ENCODE data around the gene GSPT1. TPM values are rescaled to one million over a fixed set of nuclear protein-coding genes. Genes with fewer than 3 reads are reported as not detected.
A peak's percentile ranks its signal among the peaks of the same experiment; 100 is the strongest.

Gene GSPT1
- total and polyA plus RNA-seq, 9 of the 15 experiments (the other 6 are each of a cell fraction or from before 2014, with no cell fraction given): 63.8 to 269 (median 148) TPM

DNA sequence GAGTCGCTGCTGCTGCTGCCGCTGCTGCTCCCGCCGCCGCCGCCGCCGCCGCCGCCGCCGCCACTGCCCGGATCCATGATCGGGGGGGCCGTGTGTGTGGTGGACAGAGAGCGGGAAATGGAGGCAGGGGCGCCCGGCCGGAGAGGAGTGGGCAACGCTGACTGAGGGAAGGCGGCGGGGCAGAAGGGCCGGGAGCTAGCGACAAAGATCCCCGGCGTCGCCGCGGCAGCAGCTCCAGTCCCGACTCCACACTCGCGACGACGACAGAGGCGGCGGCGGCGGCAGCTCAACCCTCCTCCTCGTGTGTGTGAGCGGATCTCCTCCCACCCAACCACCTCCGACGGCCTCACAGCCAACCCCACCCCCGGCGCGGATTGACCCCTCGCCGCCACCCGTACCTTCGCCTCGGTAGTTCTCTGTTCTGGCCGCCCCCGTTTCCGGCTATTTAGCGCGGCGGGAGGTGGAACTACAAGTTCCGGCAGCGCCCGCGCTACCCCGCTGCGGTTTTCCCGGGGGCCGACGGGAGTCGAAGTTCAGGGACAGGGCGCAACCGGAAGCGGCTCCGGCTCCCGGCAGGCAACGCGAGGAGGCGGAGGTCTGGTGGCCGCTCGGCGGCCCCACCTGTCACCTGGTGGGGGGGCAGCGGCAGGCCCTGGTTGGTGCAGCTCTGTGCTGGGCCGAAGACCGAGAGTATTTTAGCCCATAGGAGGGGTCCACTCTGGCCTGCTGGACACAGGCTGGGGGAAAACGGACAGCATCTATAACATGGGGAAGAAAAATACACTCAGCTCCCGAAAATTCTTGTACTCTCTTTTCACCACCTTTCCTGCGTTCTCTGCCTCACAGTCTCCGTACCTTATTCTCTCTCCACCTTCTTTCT, at the start of gene GSPT1 (continued):
- TF ChIP-seq, protein P1, sequence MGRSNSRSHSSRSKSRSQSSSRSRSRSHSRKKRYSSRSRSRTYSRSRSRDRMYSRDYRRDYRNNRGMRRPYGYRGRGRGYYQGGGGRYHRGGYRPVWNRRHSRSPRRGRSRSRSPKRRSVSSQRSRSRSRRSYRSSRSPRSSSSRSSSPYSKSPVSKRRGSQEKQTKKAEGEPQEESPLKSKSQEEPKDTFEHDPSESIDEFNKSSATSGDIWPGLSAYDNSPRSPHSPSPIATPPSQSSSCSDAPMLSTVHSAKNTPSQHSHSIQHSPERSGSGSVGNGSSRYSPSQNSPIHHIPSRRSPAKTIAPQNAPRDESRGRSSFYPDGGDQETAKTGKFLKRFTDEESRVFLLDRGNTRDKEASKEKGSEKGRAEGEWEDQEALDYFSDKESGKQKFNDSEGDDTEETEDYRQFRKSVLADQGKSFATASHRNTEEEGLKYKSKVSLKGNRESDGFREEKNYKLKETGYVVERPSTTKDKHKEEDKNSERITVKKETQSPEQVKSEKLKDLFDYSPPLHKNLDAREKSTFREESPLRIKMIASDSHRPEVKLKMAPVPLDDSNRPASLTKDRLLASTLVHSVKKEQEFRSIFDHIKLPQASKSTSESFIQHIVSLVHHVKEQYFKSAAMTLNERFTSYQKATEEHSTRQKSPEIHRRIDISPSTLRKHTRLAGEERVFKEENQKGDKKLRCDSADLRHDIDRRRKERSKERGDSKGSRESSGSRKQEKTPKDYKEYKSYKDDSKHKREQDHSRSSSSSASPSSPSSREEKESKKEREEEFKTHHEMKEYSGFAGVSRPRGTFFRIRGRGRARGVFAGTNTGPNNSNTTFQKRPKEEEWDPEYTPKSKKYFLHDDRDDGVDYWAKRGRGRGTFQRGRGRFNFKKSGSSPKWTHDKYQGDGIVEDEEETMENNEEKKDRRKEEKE (IDR thresholded peaks at IDR 0.05; ENCODE audit: borderline replicate concordance in 1 of 2, control insufficient read depth in 1 of 2, low read depth in 2 of 2, low read length in 1 of 2): peak in 1 of 2 experiments; percentile 73; a peak in 1 of 4 replicates
- TF ChIP-seq ZNF134 (CRISPR knock-in tag; conservative IDR thresholded peaks at IDR 0.05) (peak; percentile 63), KLF6 (CRISPR knock-in tag; IDR thresholded peaks at IDR 0.05; ENCODE audit: borderline replicate concordance) (peak; percentile 86; the same call in 1 of the 2 replicates), POLR2H (tag; IDR thresholded peaks at IDR 0.05; ENCODE audit: low read depth) (peak; percentile 45; the same call in 1 of the 2 replicates), PCBP1 (IDR thresholded peaks at IDR 0.05; ENCODE audit: low read depth, low read length, poor library complexity, severe bottlenecking) (peak; percentile 84), CBX3 (IDR thresholded peaks at IDR 0.05; ENCODE audit: borderline replicate concordance in 1 of 2, low read length in 2 of 2) (0 out of 3 replicates have a peak, but pooled peaks of 1 of the 2 experiments have one; percentile 42), ZNF431 (CRISPR knock-in tag; IDR thresholded peaks at IDR 0.05) (peak; percentile 44; the same call in 1 of the 2 replicates), CBX2 (IDR thresholded peaks at IDR 0.05; ENCODE audit: insufficient read depth, low read length, poor library complexity, severe bottlenecking) (no peak), CAMTA2 (CRISPR knock-in tag; conservative IDR thresholded peaks at IDR 0.05) (no peak), PYGO2 (tag; IDR thresholded peaks at IDR 0.05) (no peak), SRSF7 (optimal IDR thresholded peaks at IDR 0.05; ENCODE audit: low read depth, low read length) (no peak), ELF2 (CRISPR knock-in tag; IDR thresholded peaks at IDR 0.05) (peak; percentile 95), SMARCE1 (IDR thresholded peaks at IDR 0.05) (no peak), CBFA2T3 (IDR thresholded peaks at IDR 0.05) (peak; percentile 5; the same call in 1 of the 2 replicates), ZNF143 (CRISPR knock-in tag; IDR thresholded peaks at IDR 0.05) (peak; percentile 99), HNRNPLL (IDR thresholded peaks at IDR 0.05; ENCODE audit: low read depth, low read length, poor library complexity, severe bottlenecking) (peak; percentile 20), TCF7L2 (IDR thresholded peaks at IDR 0.05; ENCODE audit: low read depth, low read length) (peak; percentile 35; the same call in 1 of the 2 replicates)
- TF ChIP-seq, protein P2, sequence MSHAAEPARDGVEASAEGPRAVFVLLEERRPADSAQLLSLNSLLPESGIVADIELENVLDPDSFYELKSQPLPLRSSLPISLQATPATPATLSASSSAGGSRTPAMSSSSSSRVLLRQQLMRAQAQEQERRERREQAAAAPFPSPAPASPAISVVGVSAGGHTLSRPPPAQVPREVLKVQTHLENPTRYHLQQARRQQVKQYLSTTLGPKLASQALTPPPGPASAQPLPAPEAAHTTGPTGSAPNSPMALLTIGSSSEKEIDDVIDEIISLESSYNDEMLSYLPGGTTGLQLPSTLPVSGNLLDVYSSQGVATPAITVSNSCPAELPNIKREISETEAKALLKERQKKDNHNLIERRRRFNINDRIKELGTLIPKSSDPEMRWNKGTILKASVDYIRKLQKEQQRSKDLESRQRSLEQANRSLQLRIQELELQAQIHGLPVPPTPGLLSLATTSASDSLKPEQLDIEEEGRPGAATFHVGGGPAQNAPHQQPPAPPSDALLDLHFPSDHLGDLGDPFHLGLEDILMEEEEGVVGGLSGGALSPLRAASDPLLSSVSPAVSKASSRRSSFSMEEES (CRISPR knock-in tag; IDR thresholded peaks at IDR 0.05): no peak
- TF ChIP-seq, protein P3, sequence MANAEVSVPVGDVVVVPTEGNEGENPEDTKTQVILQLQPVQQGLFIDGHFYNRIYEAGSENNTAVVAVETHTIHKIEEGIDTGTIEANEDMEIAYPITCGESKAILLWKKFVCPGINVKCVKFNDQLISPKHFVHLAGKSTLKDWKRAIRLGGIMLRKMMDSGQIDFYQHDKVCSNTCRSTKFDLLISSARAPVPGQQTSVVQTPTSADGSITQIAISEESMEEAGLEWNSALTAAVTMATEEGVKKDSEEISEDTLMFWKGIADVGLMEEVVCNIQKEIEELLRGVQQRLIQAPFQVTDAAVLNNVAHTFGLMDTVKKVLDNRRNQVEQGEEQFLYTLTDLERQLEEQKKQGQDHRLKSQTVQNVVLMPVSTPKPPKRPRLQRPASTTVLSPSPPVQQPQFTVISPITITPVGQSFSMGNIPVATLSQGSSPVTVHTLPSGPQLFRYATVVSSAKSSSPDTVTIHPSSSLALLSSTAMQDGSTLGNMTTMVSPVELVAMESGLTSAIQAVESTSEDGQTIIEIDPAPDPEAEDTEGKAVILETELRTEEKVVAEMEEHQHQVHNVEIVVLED (CRISPR knock-in tag; IDR thresholded peaks at IDR 0.05): peak; percentile 78
- TF ChIP-seq, protein P4, sequence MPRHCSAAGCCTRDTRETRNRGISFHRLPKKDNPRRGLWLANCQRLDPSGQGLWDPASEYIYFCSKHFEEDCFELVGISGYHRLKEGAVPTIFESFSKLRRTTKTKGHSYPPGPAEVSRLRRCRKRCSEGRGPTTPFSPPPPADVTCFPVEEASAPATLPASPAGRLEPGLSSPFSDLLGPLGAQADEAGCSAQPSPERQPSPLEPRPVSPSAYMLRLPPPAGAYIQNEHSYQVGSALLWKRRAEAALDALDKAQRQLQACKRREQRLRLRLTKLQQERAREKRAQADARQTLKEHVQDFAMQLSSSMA (CRISPR knock-in tag; IDR thresholded peaks at IDR 0.05): no peak

All from K562 (cell line).